GM21737 (cell line): ENCODE measurements around the gene AMPD3.

ENCODE experiments used
- ATAC-seq: cut with Tn5 transposase; IDR thresholded peaks from one replicate; pipeline ENCODE4 v1.9.1; 2021; ENCODE audit warnings: mild to moderate bottlenecking, moderate library complexity; ENCODE audit not compliant: unreplicated experiment

The AMPD3 gene

GRCh38 chr11:10454878-10455631 is at the start of gene AMPD3:
TSS of gene AMPD3 (plus strand) at chr11:10455264. CDS start at chr11:10461520, 6,256 bp downstream.
- no peak for ATAC-seq

- ATAC-seq, result no peak
These were observed 49.0 kb upstream of the AMPD3 start for GRCh38 chr11:10405865-10406592.

- no peak for ATAC-seq
These were observed 48.0 kb upstream of the AMPD3 start for GRCh38 chr11:10407055-10407454.

- no peak for ATAC-seq
These were observed 47.0 kb upstream of the AMPD3 start for GRCh38 chr11:10407749-10408685.

GRCh38 chr11:10409207-10409661 is 45.8 kb upstream of the AMPD3 start:
- no peak for ATAC-seq

- ATAC-seq, result no peak
These were observed 44.8 kb upstream of the AMPD3 start for GRCh38 chr11:10410106-10410843.

- no peak for ATAC-seq
These were observed 44.2 kb upstream of the AMPD3 start for GRCh38 chr11:10410844-10411200.

- ATAC-seq, result no peak
These were observed 42.8 kb upstream of the AMPD3 start for GRCh38 chr11:10412266-10412665.

- no peak for ATAC-seq
These were observed 41.8 kb upstream of the AMPD3 start for GRCh38 chr11:10413268-10413667.

- ATAC-seq, result no peak
These were observed 40.9 kb upstream of the AMPD3 start for GRCh38 chr11:10414181-10414580.

GRCh38 chr11:10414659-10415058 is 40.4 kb upstream of the AMPD3 start:
- ATAC-seq, result no peak

GRCh38 chr11:10415817-10416392 is 39.2 kb upstream of the AMPD3 start:
- ATAC-seq, result no peak

- no peak for ATAC-seq
These were observed 36.7 kb upstream of the AMPD3 start for GRCh38 chr11:10418259-10418949.

- no peak for ATAC-seq
These were observed 36.1 kb upstream of the AMPD3 start for GRCh38 chr11:10418950-10419310.

- no peak for ATAC-seq
These were observed 28.6 kb upstream of the AMPD3 start for GRCh38 chr11:10426475-10426874.

- ATAC-seq, result no peak
These were observed 26.6 kb upstream of the AMPD3 start for GRCh38 chr11:10428453-10428852.

GRCh38 chr11:10429526-10429925 is 25.5 kb upstream of the AMPD3 start:
- ATAC-seq, result no peak

- no peak for ATAC-seq
These were observed 22.6 kb upstream of the AMPD3 start for GRCh38 chr11:10432493-10432892.

- no peak for ATAC-seq
These were observed 22.1 kb upstream of the AMPD3 start for GRCh38 chr11:10432971-10433370.

- ATAC-seq, result no peak
These were observed 18.8 kb upstream of the AMPD3 start for GRCh38 chr11:10436224-10436623.
